Right renal cortex interstitium (tissue), 3 donors: ENCODE results near the gene HLA-DOB. TPM values are rescaled to one million over a fixed set of nuclear protein-coding genes. Genes with fewer than 3 reads are reported as not detected.
"Not testable (repeated sequence)": the region's sequence is repeated elsewhere in the genome, so short reads cannot be mapped to it uniquely, and the experiment has no call there.

Source experiments
- DNase-seq, 3 donors: peaks; one replicate each; pipeline ENCODE4 v3.0.0-alpha.2; 2013; ENCODE audit warnings: low read depth in 3 of 3, low spot score in 2 of 3
- polyA plus RNA-seq, 3 donors: library from polyadenylated mRNA; unstranded; fragments of 120-200 nt; gene quantifications; one replicate each; pipeline ENCODE4 v1.2.1, GENCODE V29; 2013; ENCODE audit not compliant: insufficient read length in 3 of 3

HLA-DOB gene
- polyA plus RNA-seq, 3 donors = 0.17 to 0.26 TPM; not detected in 1

GRCh38 chr6:32815996-32816395 is 806 bp downstream of the HLA-DOB start:
- no peak for DNase-seq

GRCh38 chr6:32815115-32815514 is 1.7 kb downstream of the HLA-DOB start:
- no peak for DNase-seq

- DNase-seq = no peak
Observed at GRCh38 chr6:32814145-32814544, 2.7 kb downstream of the HLA-DOB start.

GRCh38 chr6:32809171-32809570 is 7.6 kb downstream of the HLA-DOB start:
- DNase-seq = no peak

GRCh38 chr6:32807020-32807580 is 9.7 kb downstream of the HLA-DOB start:
- DNase-seq = no peak

GRCh38 chr6:32805404-32805803 is 11.4 kb downstream of the HLA-DOB start:
- DNase-seq = not testable (repeated sequence)

- DNase-seq = no peak
Observed at GRCh38 chr6:32803416-32803815, 13.4 kb downstream of the HLA-DOB start.

GRCh38 chr6:32799740-32800139 is 17.1 kb downstream of the HLA-DOB start:
- DNase-seq = no peak

GRCh38 chr6:32799168-32799567 is 17.6 kb downstream of the HLA-DOB start:
- DNase-seq = no peak

- peak; percentile 51 to 70 (median 63) for DNase-seq
Observed at GRCh38 chr6:32796848-32797776, 19.7 kb downstream of the HLA-DOB start.

- DNase-seq = no peak
Observed at GRCh38 chr6:32794510-32794909, 22.3 kb downstream of the HLA-DOB start.

GRCh38 chr6:32792901-32793435 is 23.8 kb downstream of the HLA-DOB start:
- no peak for DNase-seq

GRCh38 chr6:32790306-32790705 is 26.5 kb downstream of the HLA-DOB start:
- DNase-seq = no peak

- DNase-seq = peak; percentile 27 to 48 (median 45)
Observed at GRCh38 chr6:32785781-32786533, 30.8 kb downstream of the HLA-DOB start.

- not testable (repeated sequence) for DNase-seq
Observed at GRCh38 chr6:32782923-32783322, 33.9 kb downstream of the HLA-DOB start.

- no peak for DNase-seq
Observed at GRCh38 chr6:32779036-32779435, 37.8 kb downstream of the HLA-DOB start.

GRCh38 chr6:32775071-32775470 is 41.7 kb downstream of the HLA-DOB start:
- no peak for DNase-seq

- DNase-seq = no peak
Observed at GRCh38 chr6:32774426-32774825, 42.4 kb downstream of the HLA-DOB start.

- DNase-seq = no peak
Observed at GRCh38 chr6:32772656-32773055, 44.1 kb downstream of the HLA-DOB start.

GRCh38 chr6:32764048-32764447 is 52.8 kb downstream of the HLA-DOB start:
- DNase-seq = no peak

- no peak for DNase-seq
Observed at GRCh38 chr6:32763421-32763820, 53.4 kb downstream of the HLA-DOB start, which contains the start of gene HLA-DQB2. Gene HLA-DQB2 (minus strand): TSS chr6:32763532. CDS start chr6:32763470, 62 bp downstream.
